Measurements from ENCODE around the gene MSRB3. TPM values are rescaled to one million over a fixed set of nuclear protein-coding genes. Genes with fewer than 3 reads are reported as not detected.

MSRB3 gene
- total and polyA plus RNA-seq, 12 donors: 44.7 to 169 (median 119) TPM

GRCh38 chr12:65510584-65511050 is 232.1 kb downstream of the MSRB3 start:
- ATAC-seq (peak; percentile 29 to 76 (median 62)), DNase-seq (peak; percentile 43 to 57)
- peaks cover 0 to 3% (median 0%) of the 10 kb centered on the region in 7 donors for H3K27me3 ChIP-seq
- TF ChIP-seq CTCF (IDR thresholded peaks at IDR 0.05): no peak
- peaks cover 0 to 21% (median 15%) of the 10 kb centered on the region in 9 donors for H3K4me1 ChIP-seq
- 31 to 40% methylated on average over 17 of the region's 17 CpGs for WGBS, 2 donors
- H3K9me3 ChIP-seq: no peaks in the 10 kb centered on the region
- no peaks in the 10 kb centered on the region for H3K36me3 ChIP-seq
- intact Hi-C loops (cut with DNase I): no loop called here
- H3K4me3 ChIP-seq: no peak overlapping the region
- H3K27ac ChIP-seq: no peak overlapping the region

GRCh38 chr12:65511134-65511834 is 232.8 kb downstream of the MSRB3 start:
- DNase-seq (peak; percentile 39 to 56), ATAC-seq (peak; percentile 17 to 93 (median 77))
- Histone ChIP-seq H3K27me3 (peaks cover 0 to 3% (median 0%) of the 10 kb centered on the region in 7 donors), H3K36me3 (no peaks in the 10 kb centered on the region), H3K9me3 (no peaks in the 10 kb centered on the region), H3K4me1 (peaks cover 0 to 21% (median 15%) of the 10 kb centered on the region in 9 donors), H3K27ac (no peak overlapping the region), H3K4me3 (no peak overlapping the region)
- WGBS, 2 donors: 58 to 60% methylated on average over 11 of the region's 11 CpGs
- intact Hi-C loops (cut with DNase I): no loop called here
- no peak for TF ChIP-seq CTCF (IDR thresholded peaks at IDR 0.05)

- intact Hi-C loops (cut with DNase I): no loop called here
- H3K4me3 ChIP-seq: no peak overlapping the region
- TF ChIP-seq CTCF (IDR thresholded peaks at IDR 0.05): no peak
- peaks cover 0 to 3% (median 0%) of the 10 kb centered on the region in 7 donors for H3K27me3 ChIP-seq
- H3K4me1 ChIP-seq: peaks cover 0 to 21% (median 15%) of the 10 kb centered on the region in 9 donors
- no peaks in the 10 kb centered on the region for H3K36me3 ChIP-seq
- ATAC-seq: no peak
- no peak for DNase-seq
- H3K9me3 ChIP-seq: no peaks in the 10 kb centered on the region
- WGBS, 2 donors: 82 to 86% methylated on average over 3 of the region's 3 CpGs
- H3K27ac ChIP-seq: no peak overlapping the region
Measured at GRCh38 chr12:65511912-65512311, 233.4 kb downstream of the MSRB3 start.

Other genes with a start within 250 kb of the MSRB3 start
- gene WIF1, start 157.4 kb upstream of the MSRB3 start, total RNA-seq: not detected
- gene WIF1, start 157.4 kb upstream of the MSRB3 start, polyA plus RNA-seq: under 1 TPM; 0.04 to 0.22 TPM
- gene LEMD3, start 109.1 kb upstream of the MSRB3 start, total RNA-seq: 10 to 100 TPM; 10.1 to 16.3 (median 12.1) TPM
- gene LEMD3, start 109.1 kb upstream of the MSRB3 start, polyA plus RNA-seq: 10 to 100 TPM in 1 of 2 donors, 1 to 10 TPM in 1; 4.5 to 11.9 TPM